Uterus (tissue), 4 donors: ENCODE measurements around the gene COPA. TPM values are rescaled to one million over a fixed set of nuclear protein-coding genes. Genes with fewer than 3 reads are reported as not detected.

Experiments used
- DNase-seq, 2 donors: peaks; one replicate each; pipeline ENCODE4 v3.0.0-alpha.2; 2019 to 2020
- H3K27ac ChIP-seq, 2 donors: fragments of 200-600 bp; sonication (generic); 1 replicate in 1 of 2; 2 replicates in 1 of 2; pipeline ENCODE4 v1.5.1; 2016 to 2018
- H3K27me3 ChIP-seq, 2 donors: fragments of 200-600 bp; sonication (generic); one replicate each; pipeline ENCODE4 v1.5.1; 2018 to 2019; ENCODE audit warnings: control low read depth in 1 of 2
- H3K36me3 ChIP-seq, 2 donors: fragments of 200-600 bp; sonication (generic); one replicate each; pipeline ENCODE4 v1.5.1; 2019; ENCODE audit warnings: control low read depth in 1 of 2
- H3K4me1 ChIP-seq, 2 donors: fragments of 200-600 bp; sonication (generic); one replicate each; pipeline ENCODE4 v1.5.1; 2018 to 2019; ENCODE audit warnings: control low read depth in 1 of 2
- H3K4me3 ChIP-seq, 2 donors: fragments of 200-600 bp; sonication (generic); 1 replicate in 1 of 2; 2 replicates in 1 of 2; pipeline ENCODE4 v1.5.1; 2018 to 2019; ENCODE audit warnings: mild to moderate bottlenecking in 1 of 2
- H3K9me3 ChIP-seq, 2 donors: fragments of 200-600 bp; sonication (generic); one replicate each; pipeline ENCODE4 v1.5.1; 2019; ENCODE audit warnings: control low read depth in 1 of 2
- POLR2A ChIP-seq, 2 donors: fragments of 450-650 bp; IDR thresholded peaks; one replicate each; pipeline ENCODE4 v1.6.1; 2016; ENCODE audit warnings: antibody characterized with exemption in 2 of 2, mild to moderate bottlenecking in 1 of 2, moderate library complexity in 1 of 2
- intact Hi-C: fragments of 100-400 bp; cut with DNase I; formaldehyde crosslinking; loops from one replicate; pipeline ENCODE4 v1.15.1; 2023; ENCODE audit warnings: low total_unique reads
- total RNA-seq, 4 donors: library from RNA; depleted of rRNA in 3 of 4; stranded (reverse); fragments of >200 nt in 3 of 4; gene quantifications; one replicate each; pipeline versions ENCODE4 v1.1.0 to v1.2.4, GENCODE V29; 2014 to 2023
- TF ChIP-seq, protein P1 (sequence below), 4 experiments: fragments of 200-600 bp in 2 of 4; fragments of 450-650 bp in 2 of 4; sonication (generic) in 2 of 4; IDR thresholded peaks; one replicate each; pipeline ENCODE4 v1.5.1; 2016 to 2019; ENCODE audit warnings: antibody characterized with exemption in 4 of 4, mild to moderate bottlenecking in 2 of 4, moderate library complexity in 1 of 4
- donor health status: DM: yes; HTN: yes; CAD: no.

COPA gene
- total RNA-seq, 4 donors from 2014 or later = 71.2 to 211 (median 130) TPM

DNA sequence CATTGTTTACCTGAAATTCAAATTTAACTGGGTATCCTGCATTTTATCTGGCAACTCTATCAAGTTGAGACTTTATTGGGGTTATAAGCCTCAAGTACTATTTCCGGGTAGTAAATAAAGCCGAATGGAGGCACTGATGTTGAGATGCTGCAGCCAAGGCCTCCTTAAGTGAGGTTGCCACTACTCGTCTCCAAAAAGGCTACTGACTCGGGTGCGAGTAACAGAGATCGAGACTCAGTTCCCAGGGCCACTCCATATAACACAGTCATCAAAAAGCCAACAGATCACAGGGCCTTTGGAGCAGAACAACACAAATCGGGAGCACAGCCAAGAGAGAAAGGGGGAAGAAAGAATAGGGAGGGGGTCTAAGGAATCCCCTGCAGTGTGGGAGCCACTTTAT is 524 bp downstream of the COPA start:
- Histone ChIP-seq H3K36me3 (no peaks in the 10 kb centered on the region), H3K27me3 (no peaks in the 10 kb centered on the region), H3K27ac (peak overlapping the region; percentile 86 to 96), H3K4me3 (peak overlapping the region; percentile 81 to 96), H3K4me1 (peaks cover 0 to 6% of the 10 kb centered on the region in 2 donors), H3K9me3 (no peaks in the 10 kb centered on the region)
- no peak for DNase-seq
- TF ChIP-seq POLR2A (IDR thresholded peaks at IDR 0.05) = no peak
- TF ChIP-seq, protein P1, sequence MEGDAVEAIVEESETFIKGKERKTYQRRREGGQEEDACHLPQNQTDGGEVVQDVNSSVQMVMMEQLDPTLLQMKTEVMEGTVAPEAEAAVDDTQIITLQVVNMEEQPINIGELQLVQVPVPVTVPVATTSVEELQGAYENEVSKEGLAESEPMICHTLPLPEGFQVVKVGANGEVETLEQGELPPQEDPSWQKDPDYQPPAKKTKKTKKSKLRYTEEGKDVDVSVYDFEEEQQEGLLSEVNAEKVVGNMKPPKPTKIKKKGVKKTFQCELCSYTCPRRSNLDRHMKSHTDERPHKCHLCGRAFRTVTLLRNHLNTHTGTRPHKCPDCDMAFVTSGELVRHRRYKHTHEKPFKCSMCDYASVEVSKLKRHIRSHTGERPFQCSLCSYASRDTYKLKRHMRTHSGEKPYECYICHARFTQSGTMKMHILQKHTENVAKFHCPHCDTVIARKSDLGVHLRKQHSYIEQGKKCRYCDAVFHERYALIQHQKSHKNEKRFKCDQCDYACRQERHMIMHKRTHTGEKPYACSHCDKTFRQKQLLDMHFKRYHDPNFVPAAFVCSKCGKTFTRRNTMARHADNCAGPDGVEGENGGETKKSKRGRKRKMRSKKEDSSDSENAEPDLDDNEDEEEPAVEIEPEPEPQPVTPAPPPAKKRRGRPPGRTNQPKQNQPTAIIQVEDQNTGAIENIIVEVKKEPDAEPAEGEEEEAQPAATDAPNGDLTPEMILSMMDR (IDR thresholded peaks at IDR 0.05) = no peak
- intact Hi-C loops = no loop called here

DNA sequence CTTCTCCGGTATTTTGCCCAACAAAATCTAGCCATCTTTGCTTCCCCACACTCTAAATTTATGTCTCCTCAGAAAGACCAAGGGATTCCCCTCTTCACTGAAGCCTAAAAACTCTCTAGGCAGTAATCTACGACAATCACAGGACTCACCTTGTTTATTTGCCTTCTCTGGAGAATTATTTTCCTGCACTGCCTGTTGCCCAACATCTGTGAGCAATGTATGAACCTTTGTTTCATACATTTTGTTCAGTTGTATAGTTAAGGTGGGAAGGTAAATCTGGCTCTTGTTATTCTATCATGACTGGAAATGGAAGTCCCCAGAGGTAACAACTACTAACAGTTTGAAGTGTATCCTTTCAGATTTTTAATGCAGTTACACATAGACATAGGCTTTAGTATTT is 2.2 kb downstream of the COPA start:
- Histone ChIP-seq H3K36me3 (no peaks in the 10 kb centered on the region), H3K27ac (no peak overlapping the region), H3K27me3 (no peaks in the 10 kb centered on the region), H3K4me1 (peaks cover 0 to 6% of the 10 kb centered on the region in 2 donors), H3K9me3 (no peaks in the 10 kb centered on the region), H3K4me3 (no peak overlapping the region)
- DNase-seq = no peak
- TF ChIP-seq, protein P1 (IDR thresholded peaks at IDR 0.05) = no peak
- TF ChIP-seq POLR2A (IDR thresholded peaks at IDR 0.05) = no peak
- intact Hi-C loops = no loop called here

DNA sequence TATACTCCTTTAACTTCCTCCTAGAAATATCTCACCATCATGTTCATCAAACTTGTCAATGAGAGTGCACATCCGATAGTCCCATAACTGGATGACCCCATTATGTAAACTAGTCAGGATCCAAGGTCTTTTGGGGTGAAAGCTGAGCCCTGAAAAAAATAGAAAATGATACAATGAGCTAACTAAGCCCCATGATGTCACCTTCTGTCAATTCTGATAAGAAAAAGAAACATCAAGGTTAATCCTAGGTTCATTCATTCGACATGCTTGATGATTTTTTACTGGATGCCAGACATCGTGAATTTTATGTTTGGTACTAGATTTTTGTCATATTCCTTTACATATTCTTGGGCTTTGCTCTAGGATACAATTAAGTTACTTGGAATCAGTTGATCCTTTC is 2.9 kb downstream of the COPA start:
- Histone ChIP-seq H3K9me3 (no peaks in the 10 kb centered on the region), H3K27ac (no peak overlapping the region), H3K4me3 (no peak overlapping the region), H3K36me3 (no peaks in the 10 kb centered on the region), H3K27me3 (no peaks in the 10 kb centered on the region), H3K4me1 (peaks cover 0 to 6% of the 10 kb centered on the region in 2 donors)
- DNase-seq = no peak
- intact Hi-C loops = no loop called here
- no peak for TF ChIP-seq POLR2A (IDR thresholded peaks at IDR 0.05)
- TF ChIP-seq, protein P1 (IDR thresholded peaks at IDR 0.05) = no peak

DNA sequence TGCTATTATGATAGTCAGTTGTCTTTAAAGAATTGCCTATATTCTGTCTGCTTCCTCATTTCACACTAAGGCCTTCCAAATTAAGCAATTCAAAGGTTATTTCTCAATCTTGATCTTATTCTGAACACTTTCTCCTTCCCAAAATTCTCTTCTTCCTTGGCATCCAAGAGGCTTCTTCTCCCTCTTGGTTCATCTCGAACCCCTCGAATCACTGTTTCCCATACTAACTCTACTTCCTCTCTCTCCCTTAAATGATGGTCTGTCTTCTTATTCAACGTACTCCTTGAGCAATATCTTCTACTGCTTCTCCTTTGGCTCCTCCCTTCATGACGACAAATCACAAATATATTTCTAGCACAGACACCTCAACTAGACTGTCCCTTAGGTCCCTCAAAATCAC is 4.5 kb downstream of the COPA start:
- TF ChIP-seq POLR2A (IDR thresholded peaks at IDR 0.05) = no peak
- TF ChIP-seq, protein P1 (IDR thresholded peaks at IDR 0.05) = no peak
- no peaks in the 10 kb centered on the region for H3K9me3 ChIP-seq
- H3K27ac ChIP-seq = no peak overlapping the region
- intact Hi-C loops = no loop called here
- H3K27me3 ChIP-seq = no peaks in the 10 kb centered on the region
- no peak overlapping the region for H3K4me3 ChIP-seq
- H3K36me3 ChIP-seq = no peaks in the 10 kb centered on the region
- peaks cover 0 to 6% of the 10 kb centered on the region in 2 donors for H3K4me1 ChIP-seq
- DNase-seq = no peak

DNA sequence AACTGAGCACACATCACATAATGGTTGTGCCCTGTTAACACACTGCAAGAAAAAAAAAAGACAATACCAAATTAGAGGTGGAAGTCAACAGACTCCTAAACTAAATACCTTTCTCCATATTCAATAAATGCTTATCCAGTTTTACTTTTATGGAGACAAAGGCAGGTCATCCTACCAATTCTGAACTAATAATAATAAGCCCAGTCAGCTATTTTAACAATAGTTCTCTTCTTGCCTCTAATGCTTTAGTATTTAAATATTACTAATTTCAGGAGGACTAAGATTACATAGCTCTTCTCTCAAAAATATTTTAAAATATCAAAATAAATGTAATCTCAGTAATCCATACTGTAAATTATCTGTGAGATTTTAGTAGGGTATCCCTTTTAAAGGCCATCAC is 10.5 kb downstream of the COPA start:
- no peak overlapping the region for H3K27ac ChIP-seq
- no peaks in the 10 kb centered on the region for H3K27me3 ChIP-seq
- no peak for TF ChIP-seq POLR2A (IDR thresholded peaks at IDR 0.05)
- TF ChIP-seq, protein P1 (IDR thresholded peaks at IDR 0.05) = no peak
- intact Hi-C loops = no loop called here
- H3K4me1 ChIP-seq = no peaks in the 10 kb centered on the region
- H3K36me3 ChIP-seq = no peaks in the 10 kb centered on the region
- no peak overlapping the region for H3K4me3 ChIP-seq
- DNase-seq = no peak
- H3K9me3 ChIP-seq = no peaks in the 10 kb centered on the region
